PFSK-1 (cell line): ENCODE measurements around the gene MYO7B.

Experiments
- POLR2AphosphoS5 ChIP-seq: IDR thresholded peaks from 2 replicates; pipeline ENCODE4 v1.6.1; 2012; ENCODE audit warnings: low read depth, mild to moderate bottlenecking, control low read depth, low read length, moderate library complexity
- REST ChIP-seq, 2 experiments: IDR thresholded peaks; 2 replicates each; pipeline versions ENCODE4 v1.6.1 to v1.8.0; 2011 to 2012; ENCODE audit warnings: low read depth in 2 of 2, low read length in 2 of 2, control low read depth in 1 of 2, inconsistent platforms in 1 of 2, mild to moderate bottlenecking in 1 of 2, moderate library complexity in 1 of 2; ENCODE audit not compliant: insufficient read depth in 1 of 2
- SIN3A ChIP-seq: IDR thresholded peaks from 2 replicates; pipeline ENCODE4 v1.6.1; 2012; ENCODE audit warnings: mild to moderate bottlenecking, low read length, moderate library complexity, borderline replicate concordance; ENCODE audit not compliant: insufficient read depth
- TAF1 ChIP-seq: IDR thresholded peaks from 2 replicates; pipeline ENCODE4 v1.6.1; 2012; ENCODE audit warnings: low read length, control low read depth, borderline replicate concordance; ENCODE audit not compliant: insufficient read depth

DNA sequence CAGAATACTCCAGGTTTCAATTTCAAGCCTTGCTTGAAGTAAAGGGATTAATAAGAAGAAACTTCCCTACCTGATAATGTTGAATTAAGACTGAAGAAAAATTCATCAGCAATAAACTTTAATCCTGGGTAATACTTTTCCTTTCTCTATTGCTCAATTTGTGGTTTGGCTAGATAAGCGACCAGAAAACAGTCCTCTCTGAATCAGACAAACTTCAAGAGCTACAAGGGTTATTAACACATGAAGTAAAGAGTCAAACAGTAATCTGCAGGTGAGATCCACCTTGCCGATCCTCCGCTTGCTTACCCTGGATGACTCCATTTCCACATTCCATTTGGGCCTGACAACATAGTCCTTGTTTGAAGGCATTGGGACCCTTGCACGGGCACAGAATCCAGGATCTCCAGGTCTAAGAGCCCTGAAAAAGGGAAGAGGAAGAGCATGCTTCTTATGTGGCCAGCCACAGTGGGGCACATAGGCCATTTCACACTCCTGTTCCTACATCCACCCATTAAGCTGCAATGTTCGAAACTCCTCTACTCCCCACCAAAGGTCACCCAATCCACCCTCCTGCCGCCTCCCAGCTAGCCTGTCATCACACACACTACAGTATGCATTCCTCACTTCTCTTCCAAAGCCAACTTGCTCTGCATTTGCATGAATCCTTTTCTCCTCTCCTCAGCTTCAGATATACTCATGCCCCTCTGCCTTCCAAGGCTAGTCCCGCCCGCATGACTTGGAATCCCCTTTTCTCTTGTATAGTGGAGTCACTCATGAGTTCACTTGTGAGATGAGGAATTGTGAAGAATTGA, 49.0 kb upstream of the MYO7B start:
- no peak for TF ChIP-seq TAF1
- no peak for TF ChIP-seq POLR2AphosphoS5
- TF ChIP-seq REST (IDR thresholded peaks at IDR 0.05; ENCODE audit: insufficient read depth in 1 of 2, low read depth in 2 of 2, low read length in 2 of 2) = no peak
- TF ChIP-seq SIN3A = no peak
